ENCODE results near the gene AP1G1. TPM values are rescaled to one million over a fixed set of nuclear protein-coding genes. Genes with fewer than 3 reads are reported as not detected.
"Not testable (repeated sequence)": the region's sequence is repeated elsewhere in the genome, so short reads cannot be mapped to it uniquely, and the experiment has no call there.

Gene AP1G1
- total RNA-seq, 3 donors from 2014 or later = 88.5 to 98.7 (median 90.1) TPM

- peaks cover 23% of the 10 kb centered on the region for H3K36me3 Mint-ChIP-seq (ENCODE audit: insufficient read depth)
- no peaks in the 10 kb centered on the region for H3K27me3 Mint-ChIP-seq (ENCODE audit: low read depth)
- ATAC-seq = no peak
- no peak overlapping the region for H3K4me3 Mint-ChIP-seq
- no peaks in the 10 kb centered on the region for H3K9me3 Mint-ChIP-seq
- peaks cover 40% of the 10 kb centered on the region for H3K4me1 Mint-ChIP-seq (ENCODE audit: low read depth)
- DNase-seq = no peak
Observed at GRCh38 chr16:71789136-71789535, 19.5 kb downstream of the AP1G1 start.

- DNase-seq = no peak
- Mint-ChIP-seq H3K4me3 (no peak overlapping the region), H3K4me1 (ENCODE audit: low read depth) (peaks cover 36% of the 10 kb centered on the region), H3K36me3 (ENCODE audit: insufficient read depth) (peaks cover 23% of the 10 kb centered on the region), H3K27me3 (ENCODE audit: low read depth) (no peaks in the 10 kb centered on the region), H3K9me3 (no peaks in the 10 kb centered on the region)
- ATAC-seq = no peak
Observed at GRCh38 chr16:71788578-71788977, 20.1 kb downstream of the AP1G1 start.

- not testable (repeated sequence) for DNase-seq; H3K27me3 Mint-ChIP-seq (ENCODE audit: low read depth); H3K4me3 Mint-ChIP-seq; ATAC-seq; H3K9me3 Mint-ChIP-seq
- peaks cover 18% of the 10 kb centered on the region for H3K36me3 Mint-ChIP-seq (ENCODE audit: insufficient read depth)
- H3K4me1 Mint-ChIP-seq (ENCODE audit: low read depth) = peaks cover 22% of the 10 kb centered on the region
Observed at GRCh38 chr16:71785143-71785542, 23.5 kb downstream of the AP1G1 start.

- Mint-ChIP-seq H3K36me3 (ENCODE audit: insufficient read depth) (peaks cover 15% of the 10 kb centered on the region), H3K4me3 (no peak overlapping the region), H3K4me1 (ENCODE audit: low read depth) (peaks cover 18% of the 10 kb centered on the region), H3K9me3 (no peaks in the 10 kb centered on the region), H3K27me3 (ENCODE audit: low read depth) (no peaks in the 10 kb centered on the region)
- DNase-seq = no peak
- no peak for ATAC-seq
Observed at GRCh38 chr16:71784093-71784492, 24.5 kb downstream of the AP1G1 start.

- no peak overlapping the region for H3K4me3 Mint-ChIP-seq
- ATAC-seq (no peak), DNase-seq (no peak)
- no peaks in the 10 kb centered on the region for H3K27me3 Mint-ChIP-seq (ENCODE audit: low read depth)
- no peaks in the 10 kb centered on the region for H3K9me3 Mint-ChIP-seq
- peaks cover 24% of the 10 kb centered on the region for H3K4me1 Mint-ChIP-seq (ENCODE audit: low read depth)
- peaks cover 14% of the 10 kb centered on the region for H3K36me3 Mint-ChIP-seq (ENCODE audit: insufficient read depth)
Observed at GRCh38 chr16:71781741-71782140, 26.9 kb downstream of the AP1G1 start.

GRCh38 chr16:71780521-71781089, 28.0 kb downstream of the AP1G1 start:
- no peak for DNase-seq
- H3K4me3 Mint-ChIP-seq = no peak overlapping the region
- peaks cover 35% of the 10 kb centered on the region for H3K4me1 Mint-ChIP-seq (ENCODE audit: low read depth)
- no peak for ATAC-seq
- no peaks in the 10 kb centered on the region for H3K9me3 Mint-ChIP-seq
- H3K27me3 Mint-ChIP-seq (ENCODE audit: low read depth) = no peaks in the 10 kb centered on the region
- H3K36me3 Mint-ChIP-seq (ENCODE audit: insufficient read depth) = peaks cover 18% of the 10 kb centered on the region

- no peak for DNase-seq
Observed at GRCh38 chr16:71778780-71779179, 29.9 kb downstream of the AP1G1 start.

GRCh38 chr16:71777329-71777728, 31.3 kb downstream of the AP1G1 start:
- ATAC-seq (no peak), DNase-seq (no peak)
- Mint-ChIP-seq H3K9me3 (no peaks in the 10 kb centered on the region), H3K4me1 (ENCODE audit: low read depth) (peaks cover 38% of the 10 kb centered on the region), H3K27me3 (ENCODE audit: low read depth) (no peaks in the 10 kb centered on the region), H3K36me3 (ENCODE audit: insufficient read depth) (peaks cover 21% of the 10 kb centered on the region), H3K4me3 (no peak overlapping the region)

More at GRCh38 chr16:71778780-71779179, 29.9 kb downstream of the AP1G1 start:
- Mint-ChIP-seq H3K9me3 (no peaks in the 10 kb centered on the region), H3K4me1 (ENCODE audit: low read depth) (peaks cover 38% of the 10 kb centered on the region), H3K27me3 (ENCODE audit: low read depth) (no peaks in the 10 kb centered on the region), H3K4me3 (no peak overlapping the region), H3K36me3 (ENCODE audit: insufficient read depth) (peaks cover 17% of the 10 kb centered on the region)
- no peak for ATAC-seq

- Mint-ChIP-seq H3K4me3 (no peak overlapping the region), H3K9me3 (no peaks in the 10 kb centered on the region), H3K27me3 (ENCODE audit: low read depth) (no peaks in the 10 kb centered on the region), H3K36me3 (ENCODE audit: insufficient read depth) (peaks cover 25% of the 10 kb centered on the region), H3K4me1 (ENCODE audit: low read depth) (peaks cover 30% of the 10 kb centered on the region)
- ATAC-seq (peak in 1 of 2 donors; percentile 25), DNase-seq (no peak)
Observed at GRCh38 chr16:71775949-71776348, 32.7 kb downstream of the AP1G1 start.

GRCh38 chr16:71771571-71771970, 37.1 kb downstream of the AP1G1 start:
- DNase-seq (no peak), ATAC-seq (no peak)
- Mint-ChIP-seq H3K4me3 (no peak overlapping the region), H3K9me3 (no peaks in the 10 kb centered on the region), H3K27me3 (ENCODE audit: low read depth) (no peaks in the 10 kb centered on the region), H3K4me1 (ENCODE audit: low read depth) (peaks cover 23% of the 10 kb centered on the region), H3K36me3 (ENCODE audit: insufficient read depth) (peaks cover 23% of the 10 kb centered on the region)

GRCh38 chr16:71769222-71769621, 39.4 kb downstream of the AP1G1 start:
- Mint-ChIP-seq H3K36me3 (ENCODE audit: insufficient read depth) (peaks cover 19% of the 10 kb centered on the region), H3K9me3 (no peaks in the 10 kb centered on the region), H3K4me1 (ENCODE audit: low read depth) (peaks cover 12% of the 10 kb centered on the region), H3K4me3 (no peak overlapping the region), H3K27me3 (ENCODE audit: low read depth) (no peaks in the 10 kb centered on the region)
- ATAC-seq (no peak), DNase-seq (no peak)

GRCh38 chr16:71767060-71767900, 41.4 kb downstream of the AP1G1 start:
- no peak for DNase-seq
- ATAC-seq = no peak
- peaks cover 27% of the 10 kb centered on the region for H3K36me3 Mint-ChIP-seq (ENCODE audit: insufficient read depth)
- no peaks in the 10 kb centered on the region for H3K27me3 Mint-ChIP-seq (ENCODE audit: low read depth)
- peaks cover 12% of the 10 kb centered on the region for H3K4me1 Mint-ChIP-seq (ENCODE audit: low read depth)
- H3K4me3 Mint-ChIP-seq = no peak overlapping the region
- H3K9me3 Mint-ChIP-seq = no peaks in the 10 kb centered on the region

- ATAC-seq (no peak), DNase-seq (no peak)
- Mint-ChIP-seq H3K36me3 (ENCODE audit: insufficient read depth) (peaks cover 33% of the 10 kb centered on the region), H3K4me3 (no peak overlapping the region), H3K9me3 (no peaks in the 10 kb centered on the region), H3K27me3 (ENCODE audit: low read depth) (no peaks in the 10 kb centered on the region), H3K4me1 (ENCODE audit: low read depth) (peaks cover 6% of the 10 kb centered on the region)
Observed at GRCh38 chr16:71762186-71762585, 46.4 kb downstream of the AP1G1 start.

GRCh38 chr16:71761097-71761496, 47.5 kb downstream of the AP1G1 start:
- H3K4me3 Mint-ChIP-seq = no peak overlapping the region
- ATAC-seq (no peak), DNase-seq (no peak)
- no peaks in the 10 kb centered on the region for H3K9me3 Mint-ChIP-seq
- peaks cover 38% of the 10 kb centered on the region for H3K36me3 Mint-ChIP-seq (ENCODE audit: insufficient read depth)
- no peaks in the 10 kb centered on the region for H3K27me3 Mint-ChIP-seq (ENCODE audit: low read depth)
- H3K4me1 Mint-ChIP-seq (ENCODE audit: low read depth) = no peaks in the 10 kb centered on the region

GRCh38 chr16:71758293-71758760, 50.3 kb downstream of the AP1G1 start:
- Mint-ChIP-seq H3K4me3 (no peak overlapping the region), H3K4me1 (ENCODE audit: low read depth) (peaks cover 5% of the 10 kb centered on the region), H3K36me3 (ENCODE audit: insufficient read depth) (peaks cover 45% of the 10 kb centered on the region), H3K27me3 (ENCODE audit: low read depth) (no peaks in the 10 kb centered on the region), H3K9me3 (no peaks in the 10 kb centered on the region)
- DNase-seq (no peak), ATAC-seq (no peak)

Data from activated T-cell treated with anti-CD3 and anti-CD28 coated beads, Interleukin-2, amount 50 U/mL, for 4 hours (primary cell).